AG04450 (cell line): ENCODE measurements around the gene EFHC2. TPM values are rescaled to one million over a fixed set of nuclear protein-coding genes. Genes with fewer than 3 reads are reported as not detected.
"Not testable (repeated sequence)": the region's sequence is repeated elsewhere in the genome, so short reads cannot be mapped to it uniquely, and the experiment has no call there.

Source experiments
- CTCF ChIA-PET: fragments of 300-600, 350-600 bp; formaldehyde crosslinking; extraction: SDS; loops from one replicate; lab custom pipeline; 2022; ENCODE audit warnings: antibody characterized with exemption, inconsistent platforms; lab: Charles Lee
- POLR2A ChIA-PET: fragments of 350-600 bp; formaldehyde crosslinking; extraction: SDS; loops from one replicate; lab custom pipeline; 2021; ENCODE audit warnings: antibody characterized with exemption, inconsistent platforms; lab: Yijun Ruan, JAX
- DNase-seq: peaks from one replicate; pipeline ENCODE4 v3.0.0-alpha.2; 2011; ENCODE audit warnings: low read depth, low spot score
- H3K27ac ChIP-seq: one replicate; pipeline ENCODE4 v1.5.1; 2012; ENCODE audit warnings: low read depth, low read length, control low read depth
- H3K27me3 ChIP-seq: one replicate; pipeline ENCODE4 v1.6.0; 2012; ENCODE audit warnings: low read length; ENCODE audit not compliant: control insufficient read depth, insufficient read depth
- H3K4me3 ChIP-seq: 2 replicates; pipeline ENCODE4 v1.5.1; 2011; ENCODE audit warnings: mild to moderate bottlenecking, low read depth, low read length, control low read depth
- H3K9me3 ChIP-seq: 2 replicates; pipeline ENCODE4 v1.5.1; 2012; ENCODE audit warnings: low read length; ENCODE audit not compliant: control insufficient read depth, insufficient read depth
- CTCF ChIP-seq: IDR thresholded peaks from 2 replicates; pipeline ENCODE4 v1.5.1; 2011; ENCODE audit warnings: low read depth, low read length, control low read depth, inconsistent platforms
- polyA plus RNA-seq: library from polyadenylated mRNA; depleted of rRNA; stranded (reverse); fragments of >200 nt; gene quantifications from 2 replicates; pipeline ENCODE4 v1.2.3, GENCODE V29; 2011

The EFHC2 gene
- polyA plus RNA-seq, 1 experiment: 0.42 TPM

GRCh38 chrX:44265559-44265958 lies 77.9 kb downstream of the EFHC2 start:
- Histone ChIP-seq H3K4me3 (no peak overlapping the region), H3K27ac (no peak overlapping the region), H3K27me3 (no peaks in the 10 kb centered on the region), H3K9me3 (no peaks in the 10 kb centered on the region)
- DNase-seq: no peak
- TF ChIP-seq CTCF: no peak
- POLR2A ChIA-PET: no interaction called here
- CTCF ChIA-PET: no interaction called here

GRCh38 chrX:44264936-44265335 lies 78.5 kb downstream of the EFHC2 start:
- Histone ChIP-seq H3K9me3 (no peaks in the 10 kb centered on the region), H3K27me3 (no peaks in the 10 kb centered on the region), H3K4me3 (no peak overlapping the region), H3K27ac (no peak overlapping the region)
- TF ChIP-seq CTCF: no peak
- CTCF ChIA-PET: no interaction called here
- no peak for DNase-seq
- POLR2A ChIA-PET: no interaction called here

GRCh38 chrX:44261286-44261685 lies 82.2 kb downstream of the EFHC2 start:
- no peak overlapping the region for H3K4me3 ChIP-seq
- H3K27ac ChIP-seq: no peak overlapping the region
- TF ChIP-seq CTCF: no peak
- DNase-seq: no peak
- H3K27me3 ChIP-seq: no peaks in the 10 kb centered on the region
- ChIA-PET CTCF (no interaction called here), POLR2A (no interaction called here)
- no peaks in the 10 kb centered on the region for H3K9me3 ChIP-seq

- Histone ChIP-seq H3K4me3 (no peak overlapping the region), H3K27ac (no peak overlapping the region), H3K9me3 (no peaks in the 10 kb centered on the region), H3K27me3 (no peaks in the 10 kb centered on the region)
- no peak for DNase-seq
- POLR2A ChIA-PET: no interaction called here
- CTCF ChIA-PET: no interaction called here
- no peak for TF ChIP-seq CTCF
These were observed 82.9 kb downstream of the EFHC2 start for GRCh38 chrX:44260609-44261008.

GRCh38 chrX:44255742-44256141 lies 87.7 kb downstream of the EFHC2 start:
- DNase-seq, POLR2A ChIA-PET, H3K9me3 ChIP-seq, CTCF ChIA-PET, H3K27me3 ChIP-seq, H3K4me3 ChIP-seq, H3K27ac ChIP-seq: not testable (repeated sequence)

GRCh38 chrX:44253575-44253942 lies 89.9 kb downstream of the EFHC2 start:
- H3K4me3 ChIP-seq: no peak overlapping the region

More at GRCh38 chrX:44253575-44253942, 89.9 kb downstream of the EFHC2 start:
- no peaks in the 10 kb centered on the region for H3K27me3 ChIP-seq
- ChIA-PET CTCF (interaction anchor here (0.6 to 1.7 kb wide), 2 partner anchors 10 to 218 kb away, joined by 3 to 18 read pairs; no protein-coding TSS in a partner anchor), POLR2A (interaction anchor here (0.7 kb wide), 1 partner anchor 61 kb away, joined by 3 read pairs; no protein-coding TSS in a partner anchor)
- DNase-seq: no peak
- no peak for TF ChIP-seq CTCF
- no peaks in the 10 kb centered on the region for H3K9me3 ChIP-seq
- H3K27ac ChIP-seq: no peak overlapping the region
